Neural progenitor cell (in vitro differentiated cells): ENCODE data around the gene DIDO1. TPM values are rescaled to one million over a fixed set of nuclear protein-coding genes. Genes with fewer than 3 reads are reported as not detected.

Source experiments
- DNase-seq: peaks from one replicate; pipeline ENCODE4 v3.0.0-alpha.2; 2016; ENCODE audit warnings: low spot score
- H2AFZ ChIP-seq: fragments of 200-600 bp; sonication (generic); replicated peaks from 2 replicates; pipeline ENCODE4 v1.6.1; 2016; ENCODE audit warnings: antibody characterized with exemption
- H3F3A ChIP-seq: fragments of 200-600 bp; sonication (generic); 2 replicates; pipeline ENCODE4 v1.6.1; 2016; ENCODE audit warnings: antibody characterized with exemption, low read depth
- H3K27ac ChIP-seq: fragments of 200-600 bp; sonication (generic); 2 replicates; pipeline ENCODE4 v1.5.1; 2016; ENCODE audit warnings: mild to moderate bottlenecking
- H3K27me3 ChIP-seq: fragments of 200-600 bp; sonication (generic); 2 replicates; pipeline ENCODE4 v1.6.1; 2016; ENCODE audit warnings: mild to moderate bottlenecking, moderate library complexity
- H3K36me3 ChIP-seq: fragments of 200-600 bp; sonication (generic); 2 replicates; pipeline ENCODE4 v1.5.1; 2016
- H3K4me1 ChIP-seq: fragments of 200-600 bp; sonication (generic); 2 replicates; pipeline ENCODE4 v1.6.1; 2016; ENCODE audit warnings: mixed run types
- H3K4me2 ChIP-seq: fragments of 200-600 bp; sonication (generic); 2 replicates; pipeline ENCODE4 v1.6.1; 2016
- H3K4me3 ChIP-seq: fragments of 200-600 bp; sonication (generic); 2 replicates; pipeline ENCODE4 v1.5.1; 2016
- H3K79me2 ChIP-seq: fragments of 200-600 bp; sonication (generic); 2 replicates; pipeline ENCODE4 v1.6.1; 2016; ENCODE audit warnings: low read depth
- H3K9ac ChIP-seq: fragments of 200-600 bp; sonication (generic); 2 replicates; pipeline ENCODE4 v1.6.1; 2016
- H3K9me3 ChIP-seq: fragments of 200-600 bp; sonication (generic); 2 replicates; pipeline ENCODE4 v1.5.1; 2016; ENCODE audit warnings: low read depth
- H4K20me1 ChIP-seq: fragments of 200-600 bp; sonication (generic); 2 replicates; pipeline ENCODE4 v1.6.1; 2016; ENCODE audit warnings: low read depth
- H3K27ac Mint-ChIP-seq: 3 replicates; pipeline ENCODE4 v1.8.0; 2021; ENCODE audit warnings: mixed read lengths
- H3K27me3 Mint-ChIP-seq: 2 replicates; pipeline ENCODE4 v1.8.0; 2022; ENCODE audit warnings: low read depth, mild to moderate bottlenecking, inconsistent platforms, moderate library complexity, mixed read lengths; ENCODE audit not compliant: insufficient read depth
- H3K36me3 Mint-ChIP-seq: 3 replicates; pipeline ENCODE4 v1.8.0; 2021; ENCODE audit warnings: mixed read lengths
- H3K4me1 Mint-ChIP-seq: 3 replicates; pipeline ENCODE4 v1.8.0; 2021; ENCODE audit warnings: mixed read lengths
- H3K4me3 Mint-ChIP-seq: 3 replicates; pipeline ENCODE4 v1.8.0; 2021; ENCODE audit warnings: mild to moderate bottlenecking, moderate library complexity, mixed read lengths
- H3K9me3 Mint-ChIP-seq: 3 replicates; pipeline ENCODE4 v1.8.0; 2020; ENCODE audit warnings: mixed read lengths
- EZH2 ChIP-seq: fragments of 200-600 bp; sonication (generic); IDR thresholded peaks from 2 replicates; pipeline ENCODE4 v1.6.1; 2017; ENCODE audit warnings: antibody characterized with exemption, mild to moderate bottlenecking, moderate library complexity
- EZH2phosphoT487 ChIP-seq: fragments of 200-600 bp; sonication (generic); IDR thresholded peaks from 2 replicates; pipeline ENCODE4 v1.6.1; 2017; ENCODE audit warnings: antibody characterized with exemption
- total RNA-seq: library from RNA; depleted of rRNA; stranded (reverse); fragments of >200 nt; gene quantifications from 2 replicates; pipeline ENCODE4 v1.2.3, GENCODE V29; 2015; ENCODE audit warnings: low replicate concordance
- TF ChIP-seq, protein P1 (sequence below): fragments of 200-600 bp; sonication (generic); IDR thresholded peaks from 2 replicates; pipeline ENCODE4 v1.5.1; 2017; ENCODE audit warnings: antibody characterized with exemption, mild to moderate bottlenecking

Gene DIDO1
- total RNA-seq, 1 donor from 2014 or later, result 64.5 TPM

DNA sequence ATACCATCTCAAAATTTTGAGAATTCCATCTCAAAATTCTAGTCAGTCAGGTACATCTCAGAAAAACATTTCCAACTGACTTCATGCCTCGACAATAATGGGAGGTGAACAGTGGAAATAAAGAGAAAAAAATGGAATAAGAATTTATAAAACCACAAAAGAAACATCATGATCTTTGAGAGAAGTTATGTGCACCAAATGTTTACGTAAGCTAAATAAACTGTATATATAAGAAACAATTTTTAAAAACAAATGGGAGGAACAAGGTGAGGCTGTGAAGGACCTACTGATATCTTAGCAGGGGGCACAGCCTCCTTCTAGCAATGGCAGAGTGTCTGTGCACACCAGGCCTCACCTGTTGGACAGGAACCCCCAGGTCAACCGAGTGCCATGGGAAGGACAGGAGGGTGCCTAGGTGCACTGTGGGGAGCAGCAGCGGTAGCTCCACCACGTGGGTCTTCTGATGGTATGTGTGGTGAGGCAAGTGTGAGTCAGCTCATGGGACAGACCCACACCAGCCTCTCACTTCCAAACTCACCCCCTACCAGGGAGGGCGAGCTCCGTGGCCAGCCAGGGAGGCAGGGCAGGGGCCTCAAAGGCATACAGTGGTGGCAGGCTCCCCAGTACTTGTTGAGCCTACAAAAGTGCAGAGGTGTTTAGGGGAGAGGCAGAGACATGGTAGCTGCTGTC lies 23.2 kb downstream of the DIDO1 start:
- no peaks in the 10 kb centered on the region for H3K36me3 ChIP-seq
- peaks cover 47% of the 10 kb centered on the region for H3F3A ChIP-seq
- no peak overlapping the region for H2AFZ ChIP-seq
- TF ChIP-seq EZH2phosphoT487, result no peak
- no peak for TF ChIP-seq EZH2
- TF ChIP-seq, protein P1, sequence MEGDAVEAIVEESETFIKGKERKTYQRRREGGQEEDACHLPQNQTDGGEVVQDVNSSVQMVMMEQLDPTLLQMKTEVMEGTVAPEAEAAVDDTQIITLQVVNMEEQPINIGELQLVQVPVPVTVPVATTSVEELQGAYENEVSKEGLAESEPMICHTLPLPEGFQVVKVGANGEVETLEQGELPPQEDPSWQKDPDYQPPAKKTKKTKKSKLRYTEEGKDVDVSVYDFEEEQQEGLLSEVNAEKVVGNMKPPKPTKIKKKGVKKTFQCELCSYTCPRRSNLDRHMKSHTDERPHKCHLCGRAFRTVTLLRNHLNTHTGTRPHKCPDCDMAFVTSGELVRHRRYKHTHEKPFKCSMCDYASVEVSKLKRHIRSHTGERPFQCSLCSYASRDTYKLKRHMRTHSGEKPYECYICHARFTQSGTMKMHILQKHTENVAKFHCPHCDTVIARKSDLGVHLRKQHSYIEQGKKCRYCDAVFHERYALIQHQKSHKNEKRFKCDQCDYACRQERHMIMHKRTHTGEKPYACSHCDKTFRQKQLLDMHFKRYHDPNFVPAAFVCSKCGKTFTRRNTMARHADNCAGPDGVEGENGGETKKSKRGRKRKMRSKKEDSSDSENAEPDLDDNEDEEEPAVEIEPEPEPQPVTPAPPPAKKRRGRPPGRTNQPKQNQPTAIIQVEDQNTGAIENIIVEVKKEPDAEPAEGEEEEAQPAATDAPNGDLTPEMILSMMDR, result no peak
- Mint-ChIP-seq H3K36me3 (peaks cover 32% of the 10 kb centered on the region), H3K4me3 (no peak overlapping the region), H3K4me1 (peaks cover 19% of the 10 kb centered on the region), H3K9me3 (no peaks in the 10 kb centered on the region), H3K27me3 (peaks cover 2% of the 10 kb centered on the region), H3K27ac (no peak overlapping the region)
- H3K4me3 ChIP-seq, result no peak overlapping the region
- H3K27ac ChIP-seq, result no peak overlapping the region
- H3K27me3 ChIP-seq, result no peaks in the 10 kb centered on the region
- H3K4me2 ChIP-seq, result no peak overlapping the region
- H3K9ac ChIP-seq, result no peak overlapping the region
- peaks cover 49% of the 10 kb centered on the region for H4K20me1 ChIP-seq
- DNase-seq, result no peak
- H3K79me2 ChIP-seq, result peaks cover 15% of the 10 kb centered on the region
- peaks cover 17% of the 10 kb centered on the region for H3K4me1 ChIP-seq
- no peaks in the 10 kb centered on the region for H3K9me3 ChIP-seq

DNA sequence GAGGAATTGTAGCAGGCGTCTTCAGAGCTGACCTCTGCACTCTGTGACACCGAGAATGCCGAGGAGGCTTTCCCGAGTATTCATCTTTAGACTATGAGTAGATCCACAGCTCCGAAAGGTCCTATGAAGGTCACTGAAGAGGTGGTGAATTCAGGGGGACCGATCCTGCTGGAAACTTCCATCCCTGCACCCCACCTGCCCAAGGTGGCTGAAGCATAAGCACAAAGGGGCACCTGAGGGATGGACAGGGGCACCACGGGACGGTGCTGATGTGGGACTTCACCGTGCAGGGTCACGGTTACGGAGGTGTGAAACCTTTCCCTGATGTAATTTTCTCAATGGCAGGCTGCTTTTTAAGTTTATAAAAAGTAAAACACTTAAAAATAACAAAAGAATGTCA lies 24.4 kb downstream of the DIDO1 start:
- H3K27me3 ChIP-seq, result no peaks in the 10 kb centered on the region
- Mint-ChIP-seq H3K4me1 (peaks cover 23% of the 10 kb centered on the region), H3K9me3 (no peaks in the 10 kb centered on the region), H3K27me3 (peaks cover 2% of the 10 kb centered on the region), H3K36me3 (peaks cover 25% of the 10 kb centered on the region), H3K27ac (no peak overlapping the region), H3K4me3 (no peak overlapping the region)
- no peak overlapping the region for H3K4me2 ChIP-seq
- peaks cover 37% of the 10 kb centered on the region for H4K20me1 ChIP-seq
- no peaks in the 10 kb centered on the region for H3K9me3 ChIP-seq
- peaks cover 3% of the 10 kb centered on the region for H3K79me2 ChIP-seq
- peaks cover 35% of the 10 kb centered on the region for H3F3A ChIP-seq
- DNase-seq, result no peak
- TF ChIP-seq, protein P1, result no peak
- TF ChIP-seq EZH2 (no peak), EZH2phosphoT487 (no peak)
- no peak overlapping the region for H2AFZ ChIP-seq
- H3K27ac ChIP-seq, result peak overlapping the region; percentile 61
- H3K9ac ChIP-seq, result no peak overlapping the region
- no peak overlapping the region for H3K4me3 ChIP-seq
- peaks cover 17% of the 10 kb centered on the region for H3K4me1 ChIP-seq
- H3K36me3 ChIP-seq, result no peaks in the 10 kb centered on the region

DNA sequence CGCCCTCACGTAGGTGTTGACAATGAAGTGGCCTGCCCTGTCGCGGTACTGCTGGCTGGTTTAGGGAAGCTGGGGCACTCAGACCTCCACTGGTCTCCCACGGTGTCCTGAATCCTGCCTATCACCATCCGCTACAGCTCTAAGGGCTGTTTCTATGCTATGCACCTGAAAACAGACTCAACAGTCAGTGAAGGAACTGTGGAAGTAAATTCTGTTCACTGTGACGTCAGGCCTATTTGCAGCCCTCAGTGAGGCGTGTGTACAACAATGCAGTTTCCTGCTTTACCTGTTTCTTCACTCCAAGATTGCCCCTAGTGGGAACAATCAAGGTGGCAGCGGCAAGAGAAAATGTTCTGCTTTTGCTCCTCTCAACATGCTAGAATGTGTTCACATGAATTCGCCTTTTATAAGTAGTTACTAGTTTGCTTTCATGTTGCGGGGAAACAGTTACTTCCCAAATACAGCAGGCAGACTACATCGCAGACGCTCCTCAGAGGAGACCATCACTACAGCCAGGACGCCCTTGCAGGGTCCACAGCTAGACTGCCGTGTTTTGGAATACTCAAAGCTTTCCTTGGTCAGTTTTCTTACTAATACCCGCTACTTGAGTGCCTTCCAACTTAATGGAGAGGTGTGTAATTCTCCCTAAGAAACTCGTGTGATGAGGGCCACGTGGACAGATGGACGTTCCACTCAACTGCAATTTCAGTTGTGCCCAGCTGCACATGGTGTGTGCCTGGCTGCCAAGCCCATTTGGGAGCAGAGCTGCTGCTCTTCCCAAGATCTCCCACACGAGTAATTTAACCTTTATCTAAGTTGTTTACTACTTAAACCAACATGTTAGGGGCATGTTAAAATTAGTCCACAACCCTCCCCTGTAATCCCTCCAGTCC lies 25.4 kb downstream of the DIDO1 start:
- H3K9ac ChIP-seq, result no peak overlapping the region
- no peak overlapping the region for H3K4me3 ChIP-seq
- Mint-ChIP-seq H3K27me3 (peaks cover 2% of the 10 kb centered on the region), H3K4me1 (peaks cover 23% of the 10 kb centered on the region), H3K27ac (no peak overlapping the region), H3K4me3 (no peak overlapping the region), H3K9me3 (no peaks in the 10 kb centered on the region), H3K36me3 (peaks cover 20% of the 10 kb centered on the region)
- DNase-seq, result peak; percentile 42
- peaks cover 17% of the 10 kb centered on the region for H3K4me1 ChIP-seq
- peaks cover 35% of the 10 kb centered on the region for H3F3A ChIP-seq
- H4K20me1 ChIP-seq, result peaks cover 30% of the 10 kb centered on the region
- H3K9me3 ChIP-seq, result no peaks in the 10 kb centered on the region
- no peaks in the 10 kb centered on the region for H3K36me3 ChIP-seq
- H2AFZ ChIP-seq, result no peak overlapping the region
- H3K27ac ChIP-seq, result peak overlapping the region; percentile 48
- TF ChIP-seq EZH2phosphoT487 (no peak), EZH2 (no peak)
- TF ChIP-seq, protein P1, result no peak
- no peak overlapping the region for H3K4me2 ChIP-seq
- no peaks in the 10 kb centered on the region for H3K79me2 ChIP-seq
- no peaks in the 10 kb centered on the region for H3K27me3 ChIP-seq
